GM19468 (cell line): ENCODE results near the gene CBARP.
A peak's percentile ranks its signal among the peaks of the same experiment; 100 is the strongest.
"Not testable (repeated sequence)": the region's sequence is repeated elsewhere in the genome, so short reads cannot be mapped to it uniquely, and the experiment has no call there.

Experiments used
- ATAC-seq: cut with Tn5 transposase; IDR thresholded peaks from one replicate; pipeline ENCODE4 v1.9.1; 2021; ENCODE audit warnings: mild to moderate bottlenecking, moderate library complexity, moderate number of reproducible peaks; ENCODE audit not compliant: unreplicated experiment; ENCODE audit errors: extremely low read depth

CBARP gene

DNA sequence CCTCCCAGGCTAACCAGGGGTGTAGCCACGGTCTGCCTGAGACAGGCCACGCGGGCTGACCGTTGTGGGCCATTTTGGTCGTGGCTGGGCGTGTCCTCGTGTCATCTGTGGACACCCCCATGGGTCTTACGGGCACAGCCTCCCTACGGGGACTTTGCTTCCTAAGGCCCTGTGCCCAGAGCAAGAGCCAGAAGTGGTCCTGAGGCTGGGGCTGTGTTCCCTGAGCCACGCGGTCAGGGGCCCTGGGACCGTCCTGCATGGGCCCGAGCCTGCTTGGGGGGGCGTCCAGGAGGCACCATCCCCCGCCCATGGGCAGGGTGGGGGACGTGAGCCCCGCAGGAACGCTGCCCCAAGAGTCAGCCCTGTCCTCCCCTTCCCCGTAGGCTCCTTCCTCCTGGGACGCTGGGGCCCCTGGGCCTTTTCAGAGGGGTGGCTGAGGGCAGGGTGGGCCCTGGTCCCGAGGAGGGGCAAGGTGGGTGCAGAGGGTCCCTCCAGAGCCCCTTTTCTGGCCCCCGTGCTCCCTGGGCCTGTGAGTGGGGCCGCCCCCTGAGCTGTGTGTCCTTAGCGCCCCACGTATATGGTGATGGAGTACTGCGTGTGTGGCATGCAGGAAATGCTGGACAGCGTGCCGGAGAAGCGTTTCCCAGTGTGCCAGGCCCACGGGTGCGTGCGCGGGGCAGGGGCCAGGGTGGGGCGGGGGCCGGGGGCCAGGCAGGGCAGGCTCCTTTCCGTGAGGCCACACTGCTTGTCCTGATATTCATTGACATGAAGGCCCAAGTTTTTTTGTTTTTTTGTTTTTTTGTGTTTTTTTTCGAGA lies 18.8 kb downstream of the CBARP start:
- no peak for ATAC-seq

DNA sequence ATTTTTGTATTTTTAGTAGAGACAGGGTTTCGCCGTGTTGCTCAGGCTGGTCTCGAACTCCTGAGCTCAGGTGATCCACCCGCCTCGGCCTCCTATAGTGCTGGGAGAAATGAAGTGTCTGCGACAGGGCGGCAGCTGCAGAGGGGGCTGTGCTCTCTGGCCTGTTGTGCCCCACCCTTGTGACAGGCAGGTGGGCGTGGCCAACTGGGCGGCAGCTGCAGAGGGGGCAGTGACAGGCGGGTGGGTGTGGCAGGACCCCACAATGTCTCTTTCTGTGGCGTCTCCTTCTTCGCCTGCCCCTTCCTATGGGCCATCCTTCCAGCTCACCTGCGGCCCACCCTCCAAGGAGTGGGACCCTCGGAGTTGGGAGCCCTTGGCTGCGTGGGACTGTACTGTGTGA lies 20.4 kb downstream of the CBARP start:
- ATAC-seq: no peak

DNA sequence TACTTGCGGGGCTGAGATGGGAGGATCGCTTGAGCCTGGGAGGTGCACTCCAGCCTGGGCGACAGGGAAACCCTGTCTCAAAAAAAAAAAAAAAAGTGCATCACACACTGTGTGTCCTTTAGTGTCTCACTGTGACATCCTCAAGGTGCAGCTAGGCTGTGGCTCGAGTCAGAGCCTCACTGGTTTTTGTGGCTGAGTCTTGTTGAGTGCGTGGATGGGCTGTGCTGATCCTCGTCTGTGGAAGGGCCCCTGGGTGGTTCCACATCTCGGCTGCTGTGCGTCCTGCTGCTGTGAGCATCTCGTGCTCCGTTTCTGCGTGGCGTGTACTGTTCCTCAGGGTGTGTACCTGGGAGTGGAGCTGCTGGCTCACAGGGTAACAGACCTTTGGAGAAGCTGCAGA lies 21.0 kb downstream of the CBARP start:
- ATAC-seq: no peak

DNA sequence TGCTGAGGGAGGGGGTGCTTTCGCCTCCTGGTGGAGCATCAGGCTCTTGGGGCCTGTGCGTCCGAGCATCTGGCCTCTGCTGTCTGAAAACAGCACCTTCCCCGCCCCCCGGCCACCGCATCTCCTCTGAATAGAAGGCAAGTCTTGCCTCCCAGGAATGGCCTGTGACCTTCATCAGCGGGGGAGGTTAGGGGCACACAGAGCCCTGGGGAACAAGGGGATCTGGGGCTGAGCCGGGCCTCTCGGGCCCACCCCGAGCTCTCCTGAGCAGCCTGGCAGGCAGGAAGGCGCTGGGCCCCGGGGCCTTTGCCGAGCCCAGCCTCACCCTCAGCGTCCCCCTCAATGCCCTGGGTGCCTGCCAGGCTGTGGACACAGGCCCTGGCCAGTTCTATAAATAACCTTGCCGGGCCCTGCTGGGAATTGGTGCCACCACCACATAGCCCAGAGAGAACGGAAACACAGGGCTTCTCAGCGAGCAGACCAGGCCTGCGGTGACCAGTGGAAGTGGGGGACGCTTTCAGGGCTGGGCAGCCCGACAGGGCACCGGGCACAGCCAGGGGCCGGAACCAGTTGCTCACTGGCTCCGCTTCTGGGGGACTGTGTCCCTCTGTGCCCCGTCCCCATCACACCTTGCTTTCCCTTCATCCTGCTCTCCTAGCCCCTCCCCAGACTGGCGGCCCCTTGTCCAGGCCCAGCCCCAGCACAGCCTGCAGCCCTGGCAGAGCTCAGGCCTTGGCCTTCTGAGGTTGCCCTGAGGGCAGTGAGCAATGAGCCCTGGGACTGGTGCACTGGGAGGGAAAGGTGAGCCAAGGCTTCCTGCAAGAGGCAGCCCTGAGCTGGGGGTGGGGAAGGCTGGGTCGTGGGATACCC lies 22.7 kb downstream of the CBARP start:
- no peak for ATAC-seq

DNA sequence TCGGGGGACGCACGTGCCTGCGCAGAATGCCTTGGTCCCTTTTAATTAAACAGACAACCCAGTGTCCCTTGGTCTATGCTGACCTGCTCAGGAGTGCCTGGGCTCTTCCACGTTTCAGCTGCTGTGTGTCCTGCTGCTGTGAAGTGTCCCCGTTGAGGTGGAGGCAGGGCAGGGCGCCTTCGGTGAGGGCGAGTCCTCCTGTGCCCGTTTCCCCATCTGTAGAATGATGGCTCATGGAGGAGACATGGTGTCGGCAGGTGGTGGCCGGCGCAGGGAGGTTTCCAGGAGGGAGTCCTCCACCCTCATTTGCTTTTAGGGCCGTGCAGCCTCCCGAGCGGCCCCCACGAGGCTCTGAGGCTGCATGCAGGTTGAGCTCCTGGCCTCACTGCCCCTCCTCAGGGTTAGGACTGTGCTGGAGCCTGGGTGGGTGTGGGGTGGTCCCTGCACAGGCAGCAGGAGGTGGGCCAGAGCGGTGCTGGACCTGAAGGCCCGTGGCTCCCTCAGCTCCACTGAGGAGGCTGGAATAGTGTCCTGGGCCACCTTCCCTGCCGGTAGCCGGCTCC lies 23.4 kb downstream of the CBARP start:
- no peak for ATAC-seq

DNA sequence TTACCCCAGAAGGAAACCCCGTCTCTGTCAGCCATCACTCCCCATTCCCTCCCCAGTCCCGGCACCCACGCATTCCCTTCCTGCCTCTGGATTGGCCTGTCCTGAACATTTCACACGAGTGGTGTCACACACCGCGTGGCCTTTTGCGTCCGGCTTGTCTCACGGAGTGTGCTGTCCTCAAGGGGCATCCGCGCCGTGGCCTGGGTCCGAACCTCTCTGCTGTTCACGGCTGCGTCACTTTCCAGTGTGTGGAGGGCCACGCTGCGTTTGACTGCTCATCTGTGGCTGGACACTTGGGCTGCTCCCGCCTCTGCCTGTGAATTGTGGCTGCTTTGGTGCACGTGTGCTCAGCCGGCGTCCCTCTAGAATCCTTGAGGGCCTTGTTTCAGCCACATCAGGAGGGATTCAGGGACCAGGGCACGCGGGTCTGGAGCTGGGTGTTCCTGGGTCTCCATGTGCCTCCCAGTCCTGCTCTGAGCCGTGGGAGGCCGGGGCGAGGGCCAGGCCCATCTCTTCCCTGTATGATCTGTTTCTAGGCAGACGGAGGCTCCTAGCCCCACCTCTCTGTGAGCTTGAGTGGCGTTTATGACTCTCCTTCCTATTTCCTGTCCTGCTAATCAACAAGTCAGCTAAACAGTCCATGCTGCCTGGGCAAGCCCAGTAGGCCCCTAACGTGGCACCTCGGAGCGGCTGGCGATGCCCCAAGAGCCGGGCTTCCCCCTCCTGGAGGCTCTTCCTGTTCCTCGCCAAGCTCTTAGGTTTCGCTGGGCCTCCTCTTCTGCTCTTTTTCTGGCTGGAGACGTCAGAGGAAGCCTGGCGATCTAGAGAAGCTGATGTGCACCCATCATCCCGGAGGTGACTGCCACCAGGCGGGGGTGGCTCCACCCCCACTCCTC lies 24.2 kb downstream of the CBARP start:
- no peak for ATAC-seq

DNA sequence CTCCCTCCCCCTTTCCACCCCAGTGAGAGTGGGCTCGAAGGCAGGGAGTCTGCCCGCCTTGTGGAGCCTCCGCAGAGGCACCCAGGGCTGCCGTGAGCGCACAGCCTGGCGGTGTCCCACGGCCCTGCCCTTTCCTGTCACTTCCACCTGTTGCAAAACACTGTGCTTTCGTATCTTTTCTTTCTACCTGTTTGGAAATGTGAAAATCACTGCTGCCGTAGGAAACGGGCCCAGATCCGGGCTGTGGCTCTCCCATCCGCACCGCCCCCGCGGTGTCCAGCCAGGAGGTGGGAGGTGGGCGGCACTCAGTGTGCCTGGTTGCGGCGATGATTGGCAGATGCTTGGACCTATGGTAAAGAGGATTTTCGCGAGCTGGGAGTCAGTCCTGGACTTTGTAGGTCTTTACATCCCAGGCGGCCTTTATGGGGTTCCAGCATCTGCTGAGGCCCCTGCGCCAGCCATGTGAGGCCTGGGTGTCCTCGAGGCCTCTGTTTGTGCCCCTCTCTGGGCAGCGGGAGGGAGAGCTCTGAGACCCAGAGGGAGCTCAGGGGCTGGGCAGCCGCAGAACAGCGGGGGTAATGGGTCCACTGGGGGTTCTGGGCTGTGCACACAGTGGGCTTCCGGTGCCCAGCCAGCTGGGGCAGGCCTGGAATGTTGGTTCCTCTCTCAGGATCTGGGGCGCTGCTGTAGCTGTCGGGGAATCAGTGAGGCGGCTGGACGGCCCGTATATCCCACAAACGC lies 26.1 kb downstream of the CBARP start:
- ATAC-seq: no peak

DNA sequence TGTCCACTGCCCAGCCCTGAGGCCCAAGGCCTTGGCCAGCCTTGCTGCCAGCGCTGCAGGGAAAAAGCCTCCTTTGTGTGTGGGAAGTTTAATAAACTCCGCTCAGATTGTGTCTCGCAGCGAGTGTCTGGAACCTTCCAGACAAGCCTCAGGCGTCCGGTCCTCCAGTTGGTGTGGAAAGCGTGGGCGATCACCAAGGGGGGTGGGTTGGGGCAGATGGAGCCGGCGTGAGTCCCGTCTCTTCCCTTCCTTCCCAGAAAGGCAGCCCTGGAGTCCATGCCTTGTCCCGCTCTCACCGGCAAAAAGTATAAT lies 27.6 kb downstream of the CBARP start:
- ATAC-seq: no peak

DNA sequence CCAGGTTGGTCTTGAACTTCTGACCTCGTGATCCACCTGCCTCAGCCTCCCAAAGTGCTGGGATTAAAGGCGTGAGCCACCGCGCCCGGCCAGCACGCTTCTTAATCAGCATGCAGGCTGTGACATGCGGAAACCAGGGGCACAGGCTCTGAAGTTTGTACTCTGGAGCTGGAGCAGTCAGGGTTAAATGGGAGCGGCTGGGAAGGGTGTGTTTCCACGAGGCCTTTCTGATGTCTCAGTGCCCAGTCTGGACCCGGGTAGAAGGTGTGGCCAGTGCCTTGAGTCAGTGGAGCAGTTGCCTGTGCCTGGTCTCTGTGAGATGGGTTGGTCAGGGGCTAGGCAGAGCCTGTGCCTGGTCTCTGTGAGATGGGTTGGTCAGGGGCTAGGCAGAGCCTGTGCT lies 29.0 kb downstream of the CBARP start:
- not testable (repeated sequence) for ATAC-seq

DNA sequence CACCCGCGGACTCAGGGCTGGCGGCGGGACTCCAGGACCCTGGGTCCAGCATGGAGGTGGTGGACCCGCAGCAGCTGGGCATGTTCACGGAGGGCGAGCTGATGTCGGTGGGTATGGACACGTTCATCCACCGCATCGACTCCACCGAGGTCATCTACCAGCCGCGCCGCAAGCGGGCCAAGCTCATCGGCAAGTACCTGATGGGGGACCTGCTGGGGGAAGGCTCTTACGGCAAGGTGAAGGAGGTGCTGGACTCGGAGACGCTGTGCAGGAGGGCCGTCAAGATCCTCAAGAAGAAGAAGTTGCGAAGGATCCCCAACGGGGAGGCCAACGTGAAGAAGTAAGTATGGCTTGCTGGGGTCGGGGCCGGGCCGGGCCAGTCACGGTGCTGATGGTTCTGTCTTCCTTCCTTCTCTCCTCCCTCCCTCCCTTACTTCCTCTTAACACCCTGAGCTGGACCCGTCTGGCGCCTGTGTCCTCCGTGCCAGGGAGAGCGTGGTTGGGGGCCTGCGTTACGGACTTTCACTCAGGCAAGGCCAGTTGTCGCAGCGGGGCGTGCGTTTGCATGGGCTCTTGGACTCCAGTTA lies 30.8 kb downstream of the CBARP start:
- ATAC-seq: no peak

DNA sequence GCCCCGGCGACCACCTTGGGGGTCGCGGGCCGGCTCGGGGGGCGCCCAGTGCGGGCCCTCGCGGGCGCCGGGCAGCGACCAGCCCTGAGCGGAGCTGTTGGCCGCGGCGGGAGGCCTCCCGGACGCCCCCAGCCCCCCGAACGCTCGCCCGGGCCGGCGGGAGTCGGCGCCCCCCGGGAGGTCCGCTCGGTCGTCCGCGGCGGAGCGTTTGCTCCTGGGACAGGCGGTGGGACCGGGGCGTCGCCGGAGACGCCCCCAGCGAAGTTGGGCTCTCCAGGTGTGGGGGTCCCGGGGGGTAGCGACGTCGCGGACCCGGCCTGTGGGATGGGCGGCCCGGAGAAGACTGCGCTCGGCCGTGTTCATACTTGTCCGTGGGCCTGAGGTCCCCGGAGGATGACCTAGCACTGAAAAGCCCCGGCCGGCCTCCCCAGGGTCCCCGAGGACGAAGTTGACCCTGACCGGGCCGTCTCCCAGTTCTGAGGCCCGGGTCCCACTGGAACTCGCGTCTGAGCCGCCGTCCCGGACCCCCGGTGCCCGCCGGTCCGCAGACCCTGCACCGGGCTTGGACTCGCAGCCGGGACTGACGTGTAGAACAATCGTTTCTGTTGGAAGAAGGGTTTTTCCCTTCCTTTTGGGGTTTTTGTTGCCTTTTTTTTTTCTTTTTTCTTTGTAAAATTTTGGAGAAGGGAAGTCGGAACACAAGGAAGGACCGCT lies 31.5 kb downstream of the CBARP start:
- no peak for ATAC-seq

DNA sequence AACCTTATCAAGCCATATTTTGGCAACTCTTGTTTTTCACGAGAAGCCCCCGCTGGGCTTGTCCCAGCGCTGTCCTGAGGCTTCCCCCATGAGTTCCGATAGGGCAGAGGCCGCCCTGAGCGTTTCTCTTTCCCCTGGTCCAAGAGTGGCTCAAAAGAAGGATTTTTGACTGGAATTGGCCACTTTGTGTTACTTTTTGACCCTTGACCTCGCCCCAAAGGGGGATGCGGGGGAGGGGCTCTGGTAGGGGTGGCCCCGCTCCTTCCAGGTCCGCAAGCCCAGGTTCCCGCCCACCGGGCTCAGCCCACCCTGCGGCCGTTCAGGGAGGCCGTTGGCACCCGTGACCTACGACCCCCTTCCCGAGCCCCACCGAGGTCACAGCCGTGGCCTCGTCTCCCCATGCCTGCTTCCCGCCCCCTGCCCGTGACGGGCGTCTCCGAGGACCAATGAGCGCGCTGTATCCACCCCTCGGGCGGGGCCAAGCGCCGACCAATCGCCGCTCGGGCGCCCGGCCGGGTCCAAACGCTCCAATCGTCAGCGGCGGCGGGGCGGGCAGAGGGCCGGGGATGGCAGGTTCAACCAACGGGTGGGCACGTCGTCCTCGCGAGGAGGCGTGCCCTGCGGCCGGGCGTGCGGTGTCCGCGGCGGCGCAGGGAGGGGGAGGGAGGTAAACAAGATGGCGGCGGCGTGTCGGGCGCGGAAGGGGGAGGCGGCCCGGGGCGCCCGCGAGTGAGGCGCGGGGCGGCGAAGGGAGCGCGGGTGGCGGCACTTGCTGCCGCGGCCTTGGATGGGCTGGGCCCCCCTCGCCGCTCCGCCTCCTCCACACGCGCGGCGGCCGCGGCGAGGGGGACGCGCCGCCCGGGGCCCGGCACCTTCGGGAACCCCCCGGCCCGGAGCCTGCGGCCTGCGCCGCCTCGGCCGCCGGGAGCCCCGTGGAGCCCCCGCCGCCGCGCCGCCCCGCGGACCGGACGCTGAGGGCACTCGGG lies 32.4 kb downstream of the CBARP start, which contains the start of gene STK11:
Gene STK11 (plus strand): TSS at position 665 of the 986 bp plus-strand sequence. CDS start 1,136 bp downstream, outside the sequence.
- ATAC-seq: peak; percentile 69

DNA sequence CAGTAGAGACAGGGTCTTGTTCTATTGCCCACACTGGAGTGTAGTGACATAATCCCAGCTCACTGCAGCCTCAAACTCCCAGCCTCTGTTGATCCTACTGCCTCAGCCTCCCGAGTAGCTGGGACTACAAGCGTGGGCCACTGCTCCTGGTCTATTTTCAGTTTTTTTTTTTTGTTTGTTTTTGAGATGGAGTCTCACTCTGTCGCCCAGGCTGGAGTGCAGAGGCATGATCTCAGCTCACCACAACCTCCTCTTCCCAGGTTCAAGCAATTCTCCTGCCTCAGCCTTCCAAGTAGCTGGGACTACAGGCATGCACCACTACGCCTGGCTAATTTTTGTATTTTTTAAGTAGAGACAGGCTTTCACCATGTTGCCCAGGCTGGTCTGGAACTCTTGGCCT lies 37.2 kb downstream of the CBARP start:
- ATAC-seq: not testable (repeated sequence)

DNA sequence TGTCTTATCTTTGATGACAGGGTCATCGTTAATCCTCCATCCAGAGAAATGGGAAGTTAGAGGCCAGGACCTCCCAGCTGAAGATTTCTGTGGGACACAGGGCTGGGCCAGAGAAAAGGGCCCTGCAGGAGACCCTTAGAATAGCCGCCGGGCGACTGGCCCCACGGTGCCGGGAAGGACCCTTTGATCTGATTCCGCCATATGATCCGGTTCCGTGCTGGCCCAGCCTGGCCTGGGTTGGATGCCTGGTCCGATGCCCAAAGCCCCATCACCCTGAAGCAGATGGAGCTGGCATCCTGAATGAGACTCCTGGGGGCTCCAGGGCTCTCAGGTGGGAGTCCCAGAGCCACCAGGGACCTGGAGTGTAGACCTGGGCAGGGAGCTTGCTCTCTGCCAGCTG lies 38.3 kb downstream of the CBARP start:
- ATAC-seq: no peak

DNA sequence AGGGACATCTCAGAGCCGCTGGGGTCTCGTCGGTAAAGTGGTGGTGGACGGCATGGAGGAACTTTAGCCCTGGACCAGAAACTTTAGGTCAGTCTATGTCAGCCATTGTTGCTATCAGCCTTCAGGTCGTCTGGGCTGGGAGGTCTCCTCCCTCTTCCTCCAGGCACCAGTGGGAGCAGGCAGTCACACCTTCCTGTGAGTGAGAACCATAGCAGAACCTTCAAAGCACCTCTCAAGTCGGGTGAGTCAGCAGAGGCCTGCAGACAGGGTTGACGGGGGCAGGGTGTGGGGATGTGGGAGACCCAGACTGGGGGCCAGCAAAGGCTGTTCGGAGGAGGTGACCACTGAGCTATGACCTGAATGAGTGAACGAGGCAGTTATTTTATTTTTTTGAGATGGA lies 48.4 kb downstream of the CBARP start:
- no peak for ATAC-seq

DNA sequence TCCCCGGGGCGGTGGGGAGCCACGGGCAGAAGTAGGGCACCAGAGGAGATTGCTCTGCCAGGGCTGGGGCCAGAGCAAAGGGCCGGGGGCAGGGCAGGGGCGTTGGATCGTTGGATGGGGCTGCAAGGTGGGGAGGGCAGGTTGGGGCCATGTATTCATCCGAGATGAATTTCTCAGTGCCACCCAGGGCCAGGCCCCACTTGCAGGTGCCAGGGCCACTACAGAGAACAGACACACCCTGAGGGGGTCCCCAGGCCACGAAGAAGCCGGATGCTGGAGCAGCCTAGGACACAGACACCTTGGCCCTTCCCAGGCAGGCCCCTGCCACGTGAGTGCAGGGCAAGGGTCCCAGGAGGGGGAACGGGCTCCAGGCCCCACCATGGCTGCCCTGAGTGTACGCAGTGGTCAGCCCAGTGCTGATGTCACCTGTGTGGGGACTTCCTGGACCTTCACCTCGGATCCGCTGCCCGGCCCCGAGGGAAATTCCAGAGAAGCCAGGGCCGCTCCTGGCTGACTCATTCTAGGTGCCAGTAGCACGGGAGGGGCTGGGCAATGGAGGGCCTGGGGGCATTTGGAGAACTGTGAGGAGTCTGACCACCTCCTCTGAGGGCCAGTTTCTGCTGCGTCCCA lies 54.1 kb downstream of the CBARP start:
- no peak for ATAC-seq

DNA sequence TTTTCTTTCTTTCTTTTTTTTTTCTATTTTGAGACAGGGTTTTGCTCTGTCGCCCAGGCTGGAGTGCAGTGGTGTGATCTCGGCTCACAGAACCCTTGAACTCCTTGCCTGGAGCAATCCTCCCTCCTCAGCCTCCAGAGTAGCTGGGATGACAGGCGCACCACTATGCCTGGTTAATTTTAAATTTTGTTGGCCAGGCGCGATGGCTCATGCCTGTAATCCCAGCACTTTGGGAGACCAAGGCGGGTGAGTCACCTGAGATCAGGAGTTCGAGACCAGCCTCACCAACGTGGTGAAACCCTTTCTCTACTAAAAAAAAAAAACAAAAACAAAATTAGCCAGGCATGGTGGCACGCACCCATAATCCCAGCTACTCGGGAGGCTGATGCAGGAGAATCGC lies 55.1 kb downstream of the CBARP start:
- no peak for ATAC-seq
